GM12874 (cell line): ENCODE data around the gene FOXI3.

Experiments
- TF ChIP-seq, protein P1 (sequence below): IDR thresholded peaks from 2 replicates; pipeline ENCODE4 v1.5.1; 2011; ENCODE audit warnings: low read depth, mild to moderate bottlenecking, control low read depth, low read length, moderate library complexity; ENCODE audit not compliant: insufficient read depth

FOXI3 gene

GRCh38 chr2:88452565-88452905 lies at the start of gene FOXI3:
Gene FOXI3, minus strand, starts transcription at chr2:88452693. Its CDS starts 158 bp downstream, at chr2:88452535.
- TF ChIP-seq, protein P1, sequence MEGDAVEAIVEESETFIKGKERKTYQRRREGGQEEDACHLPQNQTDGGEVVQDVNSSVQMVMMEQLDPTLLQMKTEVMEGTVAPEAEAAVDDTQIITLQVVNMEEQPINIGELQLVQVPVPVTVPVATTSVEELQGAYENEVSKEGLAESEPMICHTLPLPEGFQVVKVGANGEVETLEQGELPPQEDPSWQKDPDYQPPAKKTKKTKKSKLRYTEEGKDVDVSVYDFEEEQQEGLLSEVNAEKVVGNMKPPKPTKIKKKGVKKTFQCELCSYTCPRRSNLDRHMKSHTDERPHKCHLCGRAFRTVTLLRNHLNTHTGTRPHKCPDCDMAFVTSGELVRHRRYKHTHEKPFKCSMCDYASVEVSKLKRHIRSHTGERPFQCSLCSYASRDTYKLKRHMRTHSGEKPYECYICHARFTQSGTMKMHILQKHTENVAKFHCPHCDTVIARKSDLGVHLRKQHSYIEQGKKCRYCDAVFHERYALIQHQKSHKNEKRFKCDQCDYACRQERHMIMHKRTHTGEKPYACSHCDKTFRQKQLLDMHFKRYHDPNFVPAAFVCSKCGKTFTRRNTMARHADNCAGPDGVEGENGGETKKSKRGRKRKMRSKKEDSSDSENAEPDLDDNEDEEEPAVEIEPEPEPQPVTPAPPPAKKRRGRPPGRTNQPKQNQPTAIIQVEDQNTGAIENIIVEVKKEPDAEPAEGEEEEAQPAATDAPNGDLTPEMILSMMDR = no peak

- TF ChIP-seq, protein P1 = no peak
These were observed 48.2 kb upstream of the FOXI3 start for GRCh38 chr2:88500691-88501090.

GRCh38 chr2:88499204-88499603 lies 46.7 kb upstream of the FOXI3 start:
- TF ChIP-seq, protein P1 = no peak

- TF ChIP-seq, protein P1 = no peak
These were observed 41.0 kb upstream of the FOXI3 start for GRCh38 chr2:88493481-88493880.

DNA sequence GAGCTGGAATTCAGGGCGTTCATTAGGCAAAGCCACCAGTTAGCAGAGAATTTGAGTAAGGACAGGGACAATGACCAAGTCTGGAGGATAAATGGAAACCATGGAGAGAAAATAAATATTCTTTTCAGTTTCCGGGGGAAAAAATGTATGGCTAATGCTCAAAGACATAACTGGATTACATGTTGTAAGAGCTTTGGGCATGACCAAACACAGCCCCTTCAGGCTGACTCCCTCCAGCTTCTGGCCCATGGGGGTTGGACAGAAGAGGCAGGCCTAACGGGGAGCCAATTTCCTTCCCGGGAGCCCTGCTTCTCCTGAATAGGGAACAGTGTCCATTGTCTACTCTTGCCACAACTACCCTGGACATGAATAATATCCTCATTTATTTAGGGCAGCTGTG lies 39.5 kb upstream of the FOXI3 start:
- TF ChIP-seq, protein P1 = no peak

DNA sequence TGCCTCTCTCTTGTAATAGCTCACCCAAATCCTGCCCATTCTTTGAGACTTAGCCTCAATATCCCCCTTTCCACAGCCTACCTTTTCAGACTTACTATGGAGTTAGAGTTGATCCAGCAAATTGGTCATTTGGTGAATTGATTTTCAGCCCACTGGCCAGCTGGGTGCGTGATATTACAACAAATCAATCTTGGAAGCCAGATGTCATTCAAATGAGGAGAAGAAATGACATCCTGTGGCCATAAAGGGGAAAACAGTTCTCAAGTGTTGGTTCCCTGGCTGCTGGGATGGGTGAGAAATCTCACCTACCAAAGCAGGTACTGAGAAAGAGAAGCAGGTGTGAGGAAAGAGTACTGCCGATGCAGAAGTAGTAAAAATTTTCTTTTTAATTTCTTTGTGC lies 36.7 kb upstream of the FOXI3 start:
- TF ChIP-seq, protein P1 = no peak

GRCh38 chr2:88483200-88483599 lies 30.7 kb upstream of the FOXI3 start:
- TF ChIP-seq, protein P1 = no peak
